NCI-H69 (cell line): ENCODE measurements around the gene PCDHB9.
"Not testable (repeated sequence)": the region's sequence is repeated elsewhere in the genome, so short reads cannot be mapped to it uniquely, and the experiment has no call there.

ENCODE experiments used
- DNase-seq: peaks from one replicate; lab custom pipeline; 2025; lab: John Stamatoyannopoulos, UW

The PCDHB9 gene

DNA sequence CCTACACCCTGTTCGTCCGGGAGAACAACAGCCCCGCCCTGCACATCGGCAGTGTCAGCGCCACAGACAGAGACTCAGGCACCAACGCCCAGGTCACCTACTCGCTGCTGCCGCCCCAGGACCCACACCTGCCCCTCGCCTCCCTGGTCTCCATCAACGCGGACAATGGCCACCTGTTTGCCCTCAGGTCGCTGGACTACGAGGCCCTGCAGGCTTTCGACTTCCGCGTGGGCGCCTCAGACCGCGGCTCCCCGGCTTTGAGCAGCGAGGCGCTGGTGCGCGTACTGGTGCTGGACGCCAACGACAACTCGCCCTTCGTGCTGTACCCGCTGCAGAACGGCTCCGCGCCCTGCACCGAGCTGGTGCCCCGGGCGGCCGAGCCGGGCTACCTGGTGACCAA, 1.7 kb downstream of the PCDHB9 start:
- not testable (repeated sequence) for DNase-seq

DNA sequence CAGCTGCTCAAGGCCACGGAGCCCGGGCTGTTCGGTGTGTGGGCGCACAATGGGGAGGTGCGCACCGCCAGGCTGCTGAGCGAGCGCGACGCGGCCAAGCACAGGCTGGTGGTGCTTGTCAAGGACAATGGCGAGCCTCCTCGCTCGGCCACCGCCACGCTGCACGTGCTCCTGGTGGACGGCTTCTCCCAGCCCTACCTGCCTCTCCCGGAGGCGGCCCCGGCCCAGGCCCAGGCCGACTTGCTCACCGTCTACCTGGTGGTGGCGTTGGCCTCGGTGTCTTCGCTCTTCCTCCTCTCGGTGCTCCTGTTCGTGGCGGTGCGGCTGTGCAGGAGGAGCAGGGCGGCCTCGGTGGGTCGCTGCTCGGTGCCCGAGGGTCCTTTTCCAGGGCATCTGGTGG, 2.2 kb downstream of the PCDHB9 start:
- not testable (repeated sequence) for DNase-seq

DNA sequence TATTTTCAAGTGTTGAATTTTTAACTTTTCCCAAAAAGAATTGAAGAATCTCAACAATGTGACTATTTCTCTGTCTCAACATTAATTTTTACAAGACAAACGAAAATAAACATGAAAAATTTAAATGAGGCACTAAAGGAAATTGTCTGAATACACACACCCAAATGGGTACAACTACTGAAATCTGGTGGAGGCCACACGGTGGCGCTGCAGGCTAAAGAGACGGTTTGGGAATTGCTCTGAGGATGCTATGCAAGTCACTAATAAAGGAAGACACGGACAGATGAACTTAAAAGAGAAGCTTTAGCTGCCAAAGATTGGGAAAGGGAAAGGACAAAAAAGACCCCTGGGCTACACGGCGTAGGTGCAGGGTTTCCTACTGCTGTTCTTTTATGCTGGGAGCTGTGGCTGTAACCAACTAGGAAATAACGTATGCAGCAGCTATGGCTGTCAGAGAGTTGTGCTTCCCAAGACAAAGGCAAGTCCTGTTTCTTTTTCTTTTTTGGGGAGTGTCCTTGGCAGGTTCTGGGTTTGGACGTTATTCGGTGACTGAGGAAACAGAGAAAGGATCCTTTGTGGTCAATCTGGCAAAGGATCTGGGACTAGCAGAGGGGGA, 5.3 kb downstream of the PCDHB9 start, which contains the start of gene PCDHB10:
Gene PCDHB10 (plus strand): TSS at position 244 of the 616 bp plus-strand sequence. CDS start 200 bp downstream, at position 444.
- DNase-seq, result peak; percentile 57

DNA sequence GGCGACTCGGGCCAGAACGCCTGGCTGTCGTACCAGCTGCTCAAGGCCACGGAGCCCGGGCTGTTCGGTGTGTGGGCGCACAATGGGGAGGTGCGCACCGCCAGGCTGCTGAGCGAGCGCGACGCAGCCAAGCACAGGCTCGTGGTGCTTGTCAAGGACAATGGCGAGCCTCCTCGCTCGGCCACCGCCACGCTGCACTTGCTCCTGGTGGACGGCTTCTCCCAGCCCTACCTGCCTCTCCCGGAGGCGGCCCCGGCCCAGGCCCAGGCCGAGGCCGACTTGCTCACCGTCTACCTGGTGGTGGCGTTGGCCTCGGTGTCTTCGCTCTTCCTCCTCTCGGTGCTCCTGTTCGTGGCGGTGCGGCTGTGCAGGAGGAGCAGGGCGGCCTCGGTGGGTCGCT, 7.4 kb downstream of the PCDHB9 start:
- DNase-seq, result not testable (repeated sequence)

DNA sequence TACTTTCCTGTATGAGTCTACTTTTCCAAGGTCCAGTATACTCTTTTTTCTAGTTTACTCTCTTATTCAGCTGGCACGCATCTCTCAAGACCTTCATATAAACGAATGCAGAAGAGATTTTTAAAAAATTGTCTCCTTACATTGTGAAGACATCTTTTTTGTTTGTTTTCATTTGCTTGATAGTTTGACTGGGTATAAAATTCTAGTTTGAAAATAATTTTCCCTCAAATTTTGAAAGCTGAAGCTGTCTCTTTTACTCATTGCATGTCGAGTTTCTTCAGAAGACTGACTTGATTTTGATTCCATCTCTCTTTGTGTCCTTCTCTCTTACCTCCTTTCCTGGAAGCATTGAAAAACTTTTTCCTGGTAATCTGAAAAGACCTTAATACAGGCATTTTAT, 9.4 kb downstream of the PCDHB9 start:
- no peak for DNase-seq

DNA sequence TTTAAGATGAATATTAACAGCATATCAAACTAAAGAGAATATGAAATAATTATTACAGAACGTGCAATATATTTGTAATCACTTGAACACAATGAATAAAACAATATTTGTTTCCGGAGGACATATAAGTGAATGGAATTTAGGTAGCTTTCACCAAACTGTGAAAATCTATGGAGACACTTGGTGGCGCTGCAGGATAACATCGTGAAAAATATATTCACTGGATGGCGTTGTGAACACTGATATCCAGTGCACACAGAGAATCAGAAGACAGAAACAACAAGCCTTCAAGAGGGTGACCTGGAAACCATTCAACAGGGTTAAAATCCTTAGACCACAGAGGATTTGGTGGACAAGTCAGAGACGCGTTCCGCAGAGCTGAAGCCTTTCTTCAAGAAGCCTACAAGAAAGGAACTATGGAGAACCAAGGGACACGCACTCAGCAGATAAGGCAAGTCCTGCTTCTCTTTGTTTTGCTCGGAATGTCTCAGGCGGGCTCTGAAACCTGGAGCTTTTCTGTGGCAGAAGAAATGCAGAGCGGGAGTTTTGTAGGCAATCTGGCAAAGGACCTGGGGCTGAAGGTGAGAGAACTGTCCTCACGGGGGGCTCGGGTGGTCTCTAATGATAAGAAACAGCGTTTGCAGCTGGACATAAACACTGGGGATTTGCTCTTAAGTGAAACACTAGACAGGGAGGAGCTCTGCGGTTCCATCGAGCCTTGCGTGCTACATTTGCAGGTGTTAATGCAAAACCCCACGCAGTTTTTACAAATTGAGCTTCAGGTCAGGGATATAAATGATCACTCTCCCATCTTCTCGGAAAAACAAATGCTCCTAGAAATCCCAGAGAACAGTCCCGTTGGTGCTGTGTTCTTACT, 12.6 kb downstream of the PCDHB9 start, which contains the start of gene PCDHB11:
Gene PCDHB11 (plus strand): TSS at position 269 of the 877 bp plus-strand sequence. CDS start 148 bp downstream, at position 417.
- DNase-seq, result peak; percentile 36

DNA sequence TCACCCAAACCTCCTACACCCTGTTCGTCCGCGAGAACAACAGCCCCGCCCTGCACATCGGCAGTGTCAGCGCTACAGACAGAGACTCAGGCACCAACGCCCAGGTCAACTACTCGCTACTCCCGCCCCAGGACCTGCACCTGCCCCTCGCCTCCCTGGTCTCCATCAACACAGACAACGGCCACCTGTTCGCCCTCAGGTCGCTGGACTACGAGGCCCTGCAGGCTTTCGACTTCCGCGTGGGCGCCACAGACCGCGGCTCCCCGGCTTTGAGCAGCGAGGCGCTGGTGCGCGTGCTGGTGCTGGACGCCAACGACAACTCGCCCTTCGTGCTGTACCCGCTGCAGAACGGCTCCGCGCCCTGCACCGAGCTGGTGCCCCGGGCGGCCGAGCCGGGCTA, 14.2 kb downstream of the PCDHB9 start:
- DNase-seq, result not testable (repeated sequence)

DNA sequence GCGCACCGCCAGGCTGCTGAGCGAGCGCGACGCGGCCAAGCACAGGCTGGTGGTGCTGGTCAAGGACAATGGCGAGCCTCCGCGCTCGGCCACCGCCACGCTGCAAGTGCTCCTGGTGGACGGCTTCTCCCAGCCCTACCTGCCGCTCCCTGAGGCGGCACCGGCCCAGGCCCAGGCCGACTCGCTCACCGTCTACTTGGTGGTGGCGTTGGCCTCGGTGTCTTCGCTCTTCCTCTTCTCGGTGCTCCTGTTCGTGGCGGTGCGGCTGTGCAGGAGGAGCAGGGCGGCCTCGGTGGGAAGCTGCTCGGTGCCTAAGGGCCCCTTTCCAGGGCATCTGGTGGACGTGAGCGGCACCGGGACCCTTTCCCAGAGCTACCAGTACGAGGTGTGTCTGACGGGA, 14.7 kb downstream of the PCDHB9 start:
- not testable (repeated sequence) for DNase-seq

DNA sequence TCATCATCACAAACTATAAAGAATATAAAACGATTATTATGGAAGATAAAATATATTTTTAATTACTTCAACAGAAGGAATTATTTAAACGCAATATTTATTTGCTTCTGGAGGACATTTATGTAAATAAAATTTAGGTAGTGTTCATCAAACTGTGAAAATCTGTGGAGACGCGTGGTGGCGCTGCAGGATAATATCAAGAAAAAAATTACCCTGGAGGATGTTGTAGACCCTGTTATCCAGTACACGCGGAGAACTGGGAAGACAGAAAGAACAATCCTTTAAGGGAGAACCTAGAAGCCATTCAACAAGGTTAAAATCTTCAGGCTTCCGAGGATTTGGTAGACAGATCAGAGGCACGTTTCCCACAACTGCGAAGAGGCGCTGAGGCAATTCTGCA, 21.5 kb downstream of the PCDHB9 start, which contains the start of gene PCDHB12:
Gene PCDHB12 (plus strand): TSS at position 242 of the 400 bp plus-strand sequence. CDS start 189 bp downstream, outside the sequence.
- peak; percentile 51 for DNase-seq

DNA sequence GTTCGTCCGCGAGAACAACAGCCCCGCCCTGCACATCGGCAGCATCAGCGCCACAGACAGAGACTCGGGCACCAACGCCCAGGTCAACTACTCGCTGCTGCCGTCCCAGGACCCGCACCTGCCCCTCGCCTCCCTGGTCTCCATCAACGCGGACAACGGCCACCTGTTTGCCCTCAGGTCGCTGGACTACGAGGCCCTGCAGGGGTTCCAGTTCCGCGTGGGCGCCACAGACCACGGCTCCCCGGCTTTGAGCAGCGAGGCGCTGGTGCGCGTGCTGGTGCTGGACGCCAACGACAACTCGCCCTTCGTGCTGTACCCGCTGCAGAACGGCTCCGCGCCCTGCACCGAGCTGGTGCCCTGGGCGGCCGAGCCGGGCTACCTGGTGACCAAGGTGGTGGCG, 23.3 kb downstream of the PCDHB9 start:
- DNase-seq, result not testable (repeated sequence)

DNA sequence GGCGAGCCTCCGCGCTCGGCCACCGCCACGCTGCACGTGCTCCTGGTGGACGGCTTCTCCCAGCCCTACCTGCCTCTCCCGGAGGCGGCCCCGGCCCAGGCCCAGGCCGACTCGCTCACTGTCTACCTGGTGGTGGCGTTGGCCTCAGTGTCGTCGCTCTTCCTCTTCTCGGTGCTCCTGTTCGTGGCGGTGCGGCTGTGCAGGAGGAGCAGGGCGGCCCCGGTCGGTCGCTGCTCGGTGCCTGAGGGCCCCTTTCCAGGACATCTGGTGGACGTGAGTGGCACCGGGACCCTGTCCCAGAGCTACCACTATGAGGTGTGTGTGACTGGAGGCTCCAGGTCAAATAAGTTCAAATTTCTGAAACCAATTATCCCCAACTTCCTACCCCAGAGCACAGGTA, 23.9 kb downstream of the PCDHB9 start:
- DNase-seq, result not testable (repeated sequence)

DNA sequence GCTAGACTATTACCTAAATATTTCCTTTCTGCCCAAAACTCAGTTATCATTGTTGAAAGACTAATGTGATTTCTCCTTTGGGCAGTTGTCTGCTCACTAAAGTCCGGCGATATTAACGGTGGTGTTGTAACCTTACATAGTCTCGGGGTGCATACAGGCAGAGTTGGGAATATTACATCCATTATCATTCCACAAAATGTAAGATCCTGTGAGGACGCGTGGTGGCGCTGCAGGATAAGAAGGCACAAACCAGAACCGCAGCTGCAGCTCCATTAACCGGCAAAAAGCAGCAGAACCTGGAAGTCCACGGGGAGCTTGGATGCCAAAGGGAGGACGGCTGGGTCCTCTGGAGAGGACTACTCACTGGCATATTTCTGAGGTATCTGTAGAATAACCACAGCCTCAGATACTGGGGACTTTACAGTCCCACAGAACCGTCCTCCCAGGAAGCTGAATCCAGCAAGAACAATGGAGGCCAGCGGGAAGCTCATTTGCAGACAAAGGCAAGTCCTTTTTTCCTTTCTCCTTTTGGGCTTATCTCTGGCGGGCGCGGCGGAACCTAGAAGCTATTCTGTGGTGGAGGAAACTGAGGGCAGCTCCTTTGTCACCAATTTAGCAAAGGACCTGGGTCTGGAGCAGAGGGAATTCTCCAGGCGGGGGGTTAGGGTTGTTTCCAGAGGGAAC, 26.8 kb downstream of the PCDHB9 start, which contains the start of gene PCDHB13:
Gene PCDHB13 (plus strand): TSS at position 264 of the 684 bp plus-strand sequence. CDS start 205 bp downstream, at position 469.
- peak; percentile 77 for DNase-seq

DNA sequence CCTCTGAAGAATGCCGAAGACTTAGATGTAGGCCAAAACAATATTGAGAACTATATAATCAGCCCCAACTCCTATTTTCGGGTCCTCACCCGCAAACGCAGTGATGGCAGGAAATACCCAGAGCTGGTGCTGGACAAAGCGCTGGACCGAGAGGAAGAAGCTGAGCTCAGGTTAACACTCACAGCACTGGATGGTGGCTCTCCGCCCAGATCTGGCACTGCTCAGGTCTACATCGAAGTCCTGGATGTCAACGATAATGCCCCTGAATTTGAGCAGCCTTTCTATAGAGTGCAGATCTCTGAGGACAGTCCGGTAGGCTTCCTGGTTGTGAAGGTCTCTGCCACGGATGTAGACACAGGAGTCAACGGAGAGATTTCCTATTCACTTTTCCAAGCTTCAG, 27.6 kb downstream of the PCDHB9 start:
- not testable (repeated sequence) for DNase-seq

DNA sequence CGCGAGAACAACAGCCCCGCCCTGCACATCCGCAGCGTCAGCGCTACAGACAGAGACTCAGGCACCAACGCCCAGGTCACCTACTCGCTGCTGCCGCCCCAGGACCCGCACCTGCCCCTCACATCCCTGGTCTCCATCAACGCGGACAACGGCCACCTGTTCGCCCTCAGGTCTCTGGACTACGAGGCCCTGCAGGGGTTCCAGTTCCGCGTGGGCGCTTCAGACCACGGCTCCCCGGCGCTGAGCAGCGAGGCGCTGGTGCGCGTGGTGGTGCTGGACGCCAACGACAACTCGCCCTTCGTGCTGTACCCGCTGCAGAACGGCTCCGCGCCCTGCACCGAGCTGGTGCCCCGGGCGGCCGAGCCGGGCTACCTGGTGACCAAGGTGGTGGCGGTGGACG, 28.5 kb downstream of the PCDHB9 start:
- not testable (repeated sequence) for DNase-seq

DNA sequence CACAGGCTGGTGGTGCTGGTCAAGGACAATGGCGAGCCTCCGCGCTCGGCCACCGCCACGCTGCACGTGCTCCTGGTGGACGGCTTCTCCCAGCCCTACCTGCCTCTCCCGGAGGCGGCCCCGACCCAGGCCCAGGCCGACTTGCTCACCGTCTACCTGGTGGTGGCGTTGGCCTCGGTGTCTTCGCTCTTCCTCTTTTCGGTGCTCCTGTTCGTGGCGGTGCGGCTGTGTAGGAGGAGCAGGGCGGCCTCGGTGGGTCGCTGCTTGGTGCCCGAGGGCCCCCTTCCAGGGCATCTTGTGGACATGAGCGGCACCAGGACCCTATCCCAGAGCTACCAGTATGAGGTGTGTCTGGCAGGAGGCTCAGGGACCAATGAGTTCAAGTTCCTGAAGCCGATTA, 29.1 kb downstream of the PCDHB9 start:
- not testable (repeated sequence) for DNase-seq

DNA sequence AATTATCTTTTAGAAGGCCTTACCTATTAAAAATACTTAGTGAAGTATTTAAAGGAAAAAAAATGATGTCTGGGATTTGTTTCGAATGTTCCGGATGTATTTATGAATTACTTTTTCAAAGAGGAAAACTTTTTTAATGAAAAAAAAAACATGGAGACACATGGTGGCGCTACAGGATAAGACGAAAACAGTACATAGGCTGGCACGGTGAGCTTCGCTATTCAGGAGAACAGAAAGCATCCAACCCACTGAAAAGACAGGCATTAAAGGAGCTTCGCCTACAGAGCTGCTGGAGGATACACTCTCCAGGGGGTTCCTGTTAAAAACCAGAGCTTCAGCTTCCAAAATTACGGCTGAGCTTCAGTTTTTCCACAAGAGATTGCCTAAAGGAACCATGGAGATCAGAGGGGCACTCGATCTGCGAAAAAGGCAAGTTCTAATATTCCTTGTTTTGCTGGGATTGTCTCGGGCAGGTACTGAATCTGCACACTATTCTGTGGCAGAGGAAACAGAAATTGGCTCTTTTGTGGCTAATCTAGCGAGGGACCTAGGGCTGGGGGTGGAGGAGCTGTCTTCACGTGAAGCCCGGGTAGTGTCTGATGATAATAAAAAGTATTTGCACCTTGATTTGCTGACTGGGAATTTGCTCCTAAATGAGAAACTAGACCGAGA, 36.3 kb downstream of the PCDHB9 start, which contains the start of gene PCDHB14:
Gene PCDHB14 (plus strand): TSS at position 232 of the 672 bp plus-strand sequence. CDS start 163 bp downstream, at position 395.
- DNase-seq, result peak; percentile 79

DNA sequence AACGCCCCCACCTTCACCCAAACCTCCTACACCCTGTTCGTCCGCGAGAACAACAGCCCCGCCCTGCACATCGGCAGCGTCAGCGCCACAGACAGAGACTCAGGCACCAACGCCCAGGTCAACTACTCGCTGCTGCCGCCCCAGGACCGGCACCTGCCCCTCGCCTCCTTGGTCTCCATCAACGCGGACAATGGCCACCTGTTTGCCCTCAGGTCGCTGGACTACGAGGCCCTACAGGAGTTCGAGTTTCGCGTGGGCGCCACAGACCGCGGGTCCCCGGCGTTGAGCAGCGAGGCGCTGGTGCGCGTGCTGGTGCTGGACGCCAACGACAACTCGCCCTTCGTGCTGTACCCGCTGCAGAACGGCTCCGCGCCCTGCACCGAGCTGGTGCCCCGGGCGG, 37.9 kb downstream of the PCDHB9 start:
- not testable (repeated sequence) for DNase-seq

DNA sequence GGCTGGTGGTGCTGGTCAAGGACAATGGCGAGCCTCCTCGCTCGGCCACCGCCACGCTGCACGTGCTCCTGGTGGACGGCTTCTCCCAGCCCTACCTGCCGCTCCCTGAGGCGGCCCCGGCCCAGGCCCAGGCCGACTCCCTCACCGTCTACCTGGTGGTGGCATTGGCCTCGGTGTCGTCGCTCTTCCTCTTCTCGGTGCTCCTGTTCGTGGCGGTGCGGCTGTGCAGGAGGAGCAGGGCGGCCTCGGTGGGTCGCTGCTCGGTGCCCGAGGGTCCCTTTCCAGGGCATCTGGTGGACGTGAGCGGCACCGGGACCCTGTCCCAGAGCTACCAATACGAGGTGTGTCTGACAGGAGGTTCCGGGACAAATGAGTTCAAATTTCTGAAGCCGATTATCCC, 38.5 kb downstream of the PCDHB9 start:
- not testable (repeated sequence) for DNase-seq

DNA sequence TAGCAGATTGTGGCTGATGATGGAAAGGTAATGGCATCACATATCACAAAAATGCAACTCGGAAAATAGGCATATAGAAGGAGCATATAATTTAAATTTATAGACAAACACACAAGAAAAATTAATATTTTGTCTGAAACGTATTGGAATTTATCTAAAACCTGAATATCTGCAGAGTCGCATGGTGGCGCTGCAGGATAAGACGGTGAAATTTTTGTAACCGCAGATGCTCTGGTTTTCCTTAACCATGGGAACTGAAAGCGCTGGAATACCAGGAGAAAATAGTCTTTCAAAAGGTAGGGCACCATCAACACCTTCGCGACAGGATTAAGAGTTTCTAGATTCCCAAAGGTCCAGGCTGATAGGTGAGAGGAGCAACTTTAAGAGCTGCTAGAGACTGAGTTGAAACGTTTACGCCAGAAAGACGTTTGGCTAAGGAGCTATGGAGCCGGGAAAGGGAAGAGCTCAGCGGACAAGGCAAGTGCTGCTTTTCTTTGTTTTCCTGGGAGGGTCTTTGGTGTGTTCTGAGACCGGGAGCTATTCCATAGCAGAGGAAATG, 47.2 kb downstream of the PCDHB9 start:
- DNase-seq, result no peak

DNA sequence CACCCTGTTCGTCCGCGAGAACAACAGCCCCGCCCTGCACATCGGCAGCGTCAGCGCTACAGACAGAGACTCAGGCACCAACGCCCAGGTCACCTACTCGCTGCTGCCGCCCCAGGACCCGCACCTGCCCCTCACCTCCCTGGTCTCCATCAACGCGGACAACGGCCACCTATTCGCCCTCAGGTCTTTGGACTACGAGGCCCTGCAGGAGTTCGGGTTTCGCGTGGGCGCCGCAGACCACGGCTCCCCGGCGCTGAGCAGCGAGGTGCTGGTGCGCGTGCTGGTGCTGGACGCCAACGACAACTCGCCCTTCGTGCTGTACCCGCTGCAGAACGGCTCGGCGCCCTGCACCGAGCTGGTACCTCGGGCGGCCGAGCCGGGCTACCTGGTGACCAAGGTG, 49.0 kb downstream of the PCDHB9 start:
- not testable (repeated sequence) for DNase-seq
